A172 (cell line): ENCODE measurements around the gene BTN1A1. TPM values are rescaled to one million over a fixed set of nuclear protein-coding genes. Genes with fewer than 3 reads are reported as not detected.

ENCODE experiments used
- DNase-seq: peaks from one replicate; pipeline ENCODE4 v3.0.0-alpha.2; 2015; ENCODE audit warnings: low spot score
- total RNA-seq: library from RNA; depleted of rRNA; stranded (reverse); fragments of >200 nt; shearing (Covaris generic); gene quantifications from 2 replicates; pipeline ENCODE4 v1.2.3, GENCODE V29; 2014

BTN1A1 gene
- total RNA-seq, 1 experiment from 2014 or later, result not detected

- peak; percentile 33 for DNase-seq
These were observed 24.0 kb upstream of the BTN1A1 start for GRCh38 chr6:26475823-26476729.

- DNase-seq, result no peak
These were observed 23.2 kb upstream of the BTN1A1 start for GRCh38 chr6:26476896-26477295.

- no peak for DNase-seq
These were observed 22.7 kb upstream of the BTN1A1 start for GRCh38 chr6:26477426-26477825.

GRCh38 chr6:26478100-26478984 lies 21.8 kb upstream of the BTN1A1 start:
- no peak for DNase-seq

- no peak for DNase-seq
These were observed 21.2 kb upstream of the BTN1A1 start for GRCh38 chr6:26478985-26479278.

GRCh38 chr6:26482338-26482737 lies 17.8 kb upstream of the BTN1A1 start:
- no peak for DNase-seq

- no peak for DNase-seq
These were observed 16.4 kb upstream of the BTN1A1 start for GRCh38 chr6:26483727-26484126.

GRCh38 chr6:26484161-26484560 lies 15.9 kb upstream of the BTN1A1 start:
- DNase-seq, result no peak

GRCh38 chr6:26485112-26485780 lies 14.9 kb upstream of the BTN1A1 start:
- no peak for DNase-seq

- DNase-seq, result no peak
These were observed 13.7 kb upstream of the BTN1A1 start for GRCh38 chr6:26486358-26486757.

GRCh38 chr6:26487466-26487865 lies 12.6 kb upstream of the BTN1A1 start:
- DNase-seq, result no peak

- no peak for DNase-seq
These were observed 9.8 kb upstream of the BTN1A1 start for GRCh38 chr6:26489996-26490964.

- DNase-seq, result no peak
These were observed 8.5 kb upstream of the BTN1A1 start for GRCh38 chr6:26491604-26492003.

GRCh38 chr6:26493258-26493657 lies 6.8 kb upstream of the BTN1A1 start:
- DNase-seq, result peak; percentile 2

GRCh38 chr6:26494117-26494516 lies 6.0 kb upstream of the BTN1A1 start:
- no peak for DNase-seq

- no peak for DNase-seq
These were observed 4.8 kb upstream of the BTN1A1 start for GRCh38 chr6:26495281-26495680.

- DNase-seq, result no peak
These were observed 2.5 kb upstream of the BTN1A1 start for GRCh38 chr6:26497610-26498009.

GRCh38 chr6:26501482-26501986 lies 1.4 kb downstream of the BTN1A1 start:
- no peak for DNase-seq

- no peak for DNase-seq
These were observed 2.1 kb downstream of the BTN1A1 start for GRCh38 chr6:26502165-26502564.

GRCh38 chr6:26502626-26503025 lies 2.5 kb downstream of the BTN1A1 start:
- no peak for DNase-seq

GRCh38 chr6:26507658-26508057 lies 7.6 kb downstream of the BTN1A1 start:
- DNase-seq, result no peak
